ENCODE data around the gene C1orf167.

Gene C1orf167

DNA sequence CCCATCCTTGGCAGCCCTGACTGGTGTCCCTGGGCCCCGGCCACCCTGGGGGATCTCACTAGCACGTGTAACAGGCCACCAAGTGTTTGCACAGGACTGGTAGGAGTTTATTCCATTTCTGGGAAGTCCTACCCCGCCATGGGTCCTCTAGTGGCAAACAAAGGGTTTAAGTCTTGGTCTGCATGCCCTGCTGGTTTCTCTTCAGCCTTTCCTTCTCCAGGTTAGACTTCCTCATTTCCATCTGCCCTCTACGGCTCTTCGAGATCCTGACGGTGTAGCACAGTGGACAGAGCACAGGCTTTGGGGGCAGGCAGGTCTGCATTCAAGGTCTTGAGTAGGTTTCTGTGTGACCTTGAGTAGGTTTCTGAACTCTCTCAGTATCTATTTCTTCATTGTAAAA, 23.2 kb upstream of the C1orf167 start:
- H3K27me3 ChIP-seq (ENCODE audit: control insufficient read depth, low read length) = no peaks in the 10 kb centered on the region
- H3K4me1 ChIP-seq (ENCODE audit: control insufficient read depth, low read length) = peaks cover 25% of the 10 kb centered on the region
- no peak overlapping the region for H3K4me2 ChIP-seq (ENCODE audit: low read length)
- no peak for TF ChIP-seq EZH2phosphoT487 (IDR thresholded peaks at IDR 0.05; ENCODE audit: borderline replicate concordance, low read length)
- TF ChIP-seq, protein P1, sequence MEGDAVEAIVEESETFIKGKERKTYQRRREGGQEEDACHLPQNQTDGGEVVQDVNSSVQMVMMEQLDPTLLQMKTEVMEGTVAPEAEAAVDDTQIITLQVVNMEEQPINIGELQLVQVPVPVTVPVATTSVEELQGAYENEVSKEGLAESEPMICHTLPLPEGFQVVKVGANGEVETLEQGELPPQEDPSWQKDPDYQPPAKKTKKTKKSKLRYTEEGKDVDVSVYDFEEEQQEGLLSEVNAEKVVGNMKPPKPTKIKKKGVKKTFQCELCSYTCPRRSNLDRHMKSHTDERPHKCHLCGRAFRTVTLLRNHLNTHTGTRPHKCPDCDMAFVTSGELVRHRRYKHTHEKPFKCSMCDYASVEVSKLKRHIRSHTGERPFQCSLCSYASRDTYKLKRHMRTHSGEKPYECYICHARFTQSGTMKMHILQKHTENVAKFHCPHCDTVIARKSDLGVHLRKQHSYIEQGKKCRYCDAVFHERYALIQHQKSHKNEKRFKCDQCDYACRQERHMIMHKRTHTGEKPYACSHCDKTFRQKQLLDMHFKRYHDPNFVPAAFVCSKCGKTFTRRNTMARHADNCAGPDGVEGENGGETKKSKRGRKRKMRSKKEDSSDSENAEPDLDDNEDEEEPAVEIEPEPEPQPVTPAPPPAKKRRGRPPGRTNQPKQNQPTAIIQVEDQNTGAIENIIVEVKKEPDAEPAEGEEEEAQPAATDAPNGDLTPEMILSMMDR (IDR thresholded peaks at IDR 0.05; ENCODE audit: low read depth, low read length, poor library complexity, severe bottlenecking) = no peak
- H3F3A ChIP-seq (ENCODE audit: control insufficient read depth, insufficient read depth) = peaks cover 3% of the 10 kb centered on the region
- H3K9me3 ChIP-seq (ENCODE audit: control insufficient read depth, insufficient read depth, low read length) = no peaks in the 10 kb centered on the region
- H3K9me2 ChIP-seq (replicated peaks; ENCODE audit: control insufficient read depth, low read length) = no peaks in the 10 kb centered on the region
- no peaks in the 10 kb centered on the region for H4K20me1 ChIP-seq (ENCODE audit: control insufficient read depth, insufficient read depth, low read depth, low read length)
- H3K36me3 ChIP-seq (ENCODE audit: control insufficient read depth, low read length) = no peaks in the 10 kb centered on the region
- H3K4me3 ChIP-seq (ENCODE audit: low read length) = no peak overlapping the region
- no peaks in the 10 kb centered on the region for H3K79me2 ChIP-seq (ENCODE audit: control insufficient read depth, low read length)
- H3K27ac ChIP-seq (ENCODE audit: low read depth, low read length) = no peak overlapping the region

DNA sequence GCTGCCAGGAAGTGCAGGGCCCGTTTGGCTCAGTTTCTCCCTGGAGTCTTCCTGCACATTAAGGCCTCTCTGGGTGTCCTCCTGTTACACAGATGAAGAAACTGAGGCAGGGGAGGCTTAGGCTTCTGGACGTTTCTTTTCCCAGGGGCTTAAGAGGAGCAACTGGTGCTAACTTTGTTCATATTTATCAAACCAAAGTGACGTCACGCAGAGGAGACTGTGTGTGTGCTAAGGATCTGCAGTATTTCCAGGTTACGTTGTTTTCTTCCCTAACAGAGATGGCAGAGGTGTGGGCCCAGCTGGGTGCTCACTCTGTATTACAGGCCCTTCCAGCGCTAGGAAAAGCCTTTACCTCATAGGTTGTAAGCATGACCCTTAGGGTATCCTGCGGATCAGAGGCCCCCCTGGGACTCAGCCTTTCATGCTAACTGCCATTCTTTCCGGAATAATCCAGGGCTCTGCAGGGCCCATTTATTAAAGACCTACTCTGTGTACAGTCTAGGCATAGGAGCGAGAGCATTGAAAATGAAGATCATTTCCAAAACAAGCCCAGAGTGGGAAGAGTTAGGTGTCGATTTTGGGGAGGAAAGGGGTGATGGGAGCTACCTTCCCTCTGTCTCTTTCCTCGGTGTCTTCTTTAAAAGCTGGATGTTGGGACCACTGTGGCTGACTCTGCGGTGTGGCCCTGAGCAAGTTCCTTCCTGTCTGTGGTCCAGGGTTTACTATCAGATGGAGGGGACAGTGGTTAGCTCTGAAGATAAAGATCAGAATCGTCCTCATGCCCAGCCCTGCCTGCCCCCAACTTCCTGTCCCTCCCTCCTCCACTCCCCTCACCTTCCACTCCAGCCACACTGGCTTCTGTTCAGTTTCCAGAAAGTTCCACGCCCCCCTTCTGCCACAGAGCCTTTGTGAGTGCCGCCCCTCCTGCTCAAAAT, 21.5 kb upstream of the C1orf167 start:
- Histone ChIP-seq H3K9me2 (replicated peaks; ENCODE audit: control insufficient read depth, low read length) (no peaks in the 10 kb centered on the region), H3K9me3 (ENCODE audit: control insufficient read depth, insufficient read depth, low read length) (no peaks in the 10 kb centered on the region), H3F3A (ENCODE audit: control insufficient read depth, insufficient read depth) (no peaks in the 10 kb centered on the region; the same call in 1 of the 2 replicates), H3K4me2 (ENCODE audit: low read length) (no peak overlapping the region), H3K27me3 (ENCODE audit: control insufficient read depth, low read length) (no peaks in the 10 kb centered on the region), H3K36me3 (ENCODE audit: control insufficient read depth, low read length) (no peaks in the 10 kb centered on the region), H3K79me2 (ENCODE audit: control insufficient read depth, low read length) (no peaks in the 10 kb centered on the region), H4K20me1 (ENCODE audit: control insufficient read depth, insufficient read depth, low read depth, low read length) (no peaks in the 10 kb centered on the region), H3K27ac (ENCODE audit: low read depth, low read length) (no peak overlapping the region), H3K4me3 (ENCODE audit: low read length) (no peak overlapping the region), H3K4me1 (ENCODE audit: control insufficient read depth, low read length) (peaks cover 22% of the 10 kb centered on the region)
- TF ChIP-seq, protein P1 (IDR thresholded peaks at IDR 0.05; ENCODE audit: low read depth, low read length, poor library complexity, severe bottlenecking) = no peak
- TF ChIP-seq EZH2phosphoT487 (IDR thresholded peaks at IDR 0.05; ENCODE audit: borderline replicate concordance, low read length) = no peak

DNA sequence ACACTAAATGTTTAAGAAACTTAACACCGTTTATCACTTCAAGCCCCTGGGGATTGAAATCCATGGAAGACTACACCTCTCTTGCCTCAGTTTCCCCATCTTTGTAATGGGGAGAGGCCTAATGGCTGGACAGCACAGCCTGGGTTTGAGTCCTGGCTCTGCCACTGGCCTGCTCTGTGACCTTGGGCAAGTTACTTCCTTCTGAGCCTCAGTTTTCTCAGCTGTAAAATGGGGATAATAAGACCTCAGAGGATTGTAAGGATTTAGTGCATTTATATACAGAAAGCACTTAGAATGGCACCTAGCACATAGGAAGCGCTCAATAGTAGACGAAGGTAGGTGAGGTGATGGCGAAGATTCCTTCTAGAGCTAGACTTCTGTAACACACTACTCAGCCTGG, 20.5 kb upstream of the C1orf167 start:
- TF ChIP-seq, protein P1 (IDR thresholded peaks at IDR 0.05; ENCODE audit: low read depth, low read length, poor library complexity, severe bottlenecking) = no peak
- TF ChIP-seq EZH2phosphoT487 (IDR thresholded peaks at IDR 0.05; ENCODE audit: borderline replicate concordance, low read length) = no peak
- H3F3A ChIP-seq (ENCODE audit: control insufficient read depth, insufficient read depth) = no peaks in the 10 kb centered on the region
- H3K4me1 ChIP-seq (ENCODE audit: control insufficient read depth, low read length) = peaks cover 18% of the 10 kb centered on the region
- no peaks in the 10 kb centered on the region for H3K36me3 ChIP-seq (ENCODE audit: control insufficient read depth, low read length)
- H3K27ac ChIP-seq (ENCODE audit: low read depth, low read length) = no peak overlapping the region
- H3K9me2 ChIP-seq (replicated peaks; ENCODE audit: control insufficient read depth, low read length) = no peaks in the 10 kb centered on the region
- no peak overlapping the region for H3K4me3 ChIP-seq (ENCODE audit: low read length)
- no peaks in the 10 kb centered on the region for H3K79me2 ChIP-seq (ENCODE audit: control insufficient read depth, low read length)
- H4K20me1 ChIP-seq (ENCODE audit: control insufficient read depth, insufficient read depth, low read depth, low read length) = no peaks in the 10 kb centered on the region
- H3K4me2 ChIP-seq (ENCODE audit: low read length) = no peak overlapping the region
- no peaks in the 10 kb centered on the region for H3K9me3 ChIP-seq (ENCODE audit: control insufficient read depth, insufficient read depth, low read length)
- H3K27me3 ChIP-seq (ENCODE audit: control insufficient read depth, low read length) = no peaks in the 10 kb centered on the region

All from DOHH2 (cell line).